IMR-90 (cell line): ENCODE results near the gene C16orf82. TPM values are rescaled to one million over a fixed set of nuclear protein-coding genes. Genes with fewer than 3 reads are reported as not detected.

Experiments used
- ATAC-seq: fragments of 200-7000 bp; cut with Tn5 transposase; 2 replicates; pipeline ENCODE4 v1.9.1; 2020; ENCODE audit warnings: low read depth, mild to moderate bottlenecking, moderate library complexity
- BruUV-seq: library from RNA; stranded (reverse); fragments of 400-500 nt; replicated peaks from 2 replicates; lab custom pipeline; 2021; lab: Mats Ljungman, UMichigan
- CTCF ChIA-PET: fragments of 300-600 bp; formaldehyde crosslinking; extraction: SDS; loops from one replicate; lab custom pipeline; 2021; ENCODE audit warnings: antibody characterized with exemption; lab: Yijun Ruan, JAX
- POLR2A ChIA-PET: fragments of 300-600 bp; sonication (Branson Sonifier 250); formaldehyde crosslinking; loops from one replicate; lab custom pipeline; 2022; ENCODE audit warnings: antibody characterized with exemption; ENCODE audit not compliant: unreplicated experiment; lab: Charles Lee
- DNase-seq: peaks from one replicate; pipeline ENCODE4 v3.0.0; 2013
- H2AFZ ChIP-seq: replicated peaks from 2 replicates; pipeline ENCODE3; 2013; ENCODE audit warnings: low read length, mild to moderate bottlenecking; ENCODE audit not compliant: poor library complexity
- H2AK5ac ChIP-seq: 2 replicates; pipeline ENCODE4 v1.6.1; 2013; ENCODE audit warnings: low read depth, low read length, inconsistent platforms
- H2AK9ac ChIP-seq: replicated peaks from 2 replicates; pipeline ENCODE3; 2013; ENCODE audit warnings: mild to moderate bottlenecking, low read depth, low read length, moderate library complexity; ENCODE audit not compliant: poor library complexity
- H2BK120ac ChIP-seq: 2 replicates; pipeline ENCODE4 v1.6.1; 2013; ENCODE audit warnings: low read depth, low read length, inconsistent platforms
- H2BK15ac ChIP-seq: 3 replicates; pipeline ENCODE4 v1.6.1; 2013; ENCODE audit warnings: low read depth, low read length, inconsistent platforms
- H2BK20ac ChIP-seq: 2 replicates; pipeline ENCODE4 v1.6.1; 2013; ENCODE audit warnings: low read depth, mild to moderate bottlenecking, inconsistent platforms, low read length, moderate library complexity
- H2BK5ac ChIP-seq: 2 replicates; pipeline ENCODE4 v1.6.1; 2013; ENCODE audit warnings: mild to moderate bottlenecking, low read depth, low read length, inconsistent platforms; ENCODE audit not compliant: poor library complexity, severe bottlenecking
- H3K14ac ChIP-seq: replicated peaks from 2 replicates; pipeline ENCODE4 v1.6.1; 2013; ENCODE audit warnings: low read depth, low read length, inconsistent platforms
- H3K18ac ChIP-seq: 2 replicates; pipeline ENCODE4 v1.6.1; 2013; ENCODE audit warnings: low read depth, low read length, control low read depth
- H3K23ac ChIP-seq: 2 replicates; pipeline ENCODE4 v1.6.1; 2013; ENCODE audit warnings: low read depth, low read length, inconsistent platforms
- H3K27ac ChIP-seq: 2 replicates; pipeline ENCODE4 v1.5.1; 2013; ENCODE audit warnings: mild to moderate bottlenecking, control low read depth, low read length; ENCODE audit not compliant: insufficient read depth
- H3K27me3 ChIP-seq: 2 replicates; pipeline ENCODE4 v1.6.1; 2013; ENCODE audit warnings: low read length; ENCODE audit not compliant: control insufficient read depth, insufficient read depth
- H3K36me3 ChIP-seq: 2 replicates; pipeline ENCODE4 v1.6.1; 2013; ENCODE audit warnings: low read length, mixed read lengths; ENCODE audit not compliant: control insufficient read depth, insufficient read depth
- H3K4ac ChIP-seq: 2 replicates; pipeline ENCODE4 v1.6.1; 2013; ENCODE audit warnings: low read depth, low read length, inconsistent platforms
- H3K4me1 ChIP-seq: 2 replicates; pipeline ENCODE4 v1.6.1; 2013; ENCODE audit warnings: low read length, mixed read lengths; ENCODE audit not compliant: control insufficient read depth, insufficient read depth
- H3K4me2 ChIP-seq: 2 replicates; pipeline ENCODE4 v1.6.1; 2013; ENCODE audit warnings: low read depth, mild to moderate bottlenecking, control low read depth, low read length, moderate library complexity
- H3K4me3 ChIP-seq: 2 replicates; pipeline ENCODE4 v1.5.1; 2013; ENCODE audit warnings: low read depth, mild to moderate bottlenecking, control low read depth, low read length, moderate library complexity; ENCODE audit not compliant: insufficient read depth
- H3K56ac ChIP-seq: 2 replicates; pipeline ENCODE4 v1.6.1; 2013; ENCODE audit warnings: low read length, inconsistent platforms; ENCODE audit not compliant: insufficient read depth; ENCODE audit errors: extremely low read depth
- H3K79me1 ChIP-seq, 2 experiments: 2 replicates each; pipeline ENCODE4 v1.6.1; 2013; ENCODE audit warnings: low read length in 2 of 2, inconsistent platforms in 1 of 2, low read depth in 1 of 2
- H3K9ac ChIP-seq: 2 replicates; pipeline ENCODE4 v1.6.1; 2013; ENCODE audit warnings: low read depth, low read length, control low read depth
- H3K9me1 ChIP-seq: 2 replicates; pipeline ENCODE4 v1.6.1; 2013; ENCODE audit warnings: low read length, inconsistent platforms; ENCODE audit not compliant: insufficient read depth
- H3K9me3 ChIP-seq: 2 replicates; pipeline ENCODE4 v1.6.1; 2013; ENCODE audit warnings: low read length; ENCODE audit not compliant: control insufficient read depth, insufficient read depth
- H4K20me1 ChIP-seq: 2 replicates; pipeline ENCODE4 v1.6.1; 2013; ENCODE audit warnings: low read length, inconsistent platforms; ENCODE audit not compliant: insufficient read depth
- H4K5ac ChIP-seq: 2 replicates; pipeline ENCODE4 v1.6.1; 2013; ENCODE audit warnings: mild to moderate bottlenecking, low read depth, low read length, control low read depth
- H4K8ac ChIP-seq, 2 experiments: 2 replicates each; pipeline ENCODE4 v1.6.1; 2013; ENCODE audit warnings: low read depth in 2 of 2, low read length in 2 of 2, control low read depth in 1 of 2, inconsistent platforms in 1 of 2
- H4K91ac ChIP-seq: 2 replicates; pipeline ENCODE4 v1.6.1; 2013; ENCODE audit warnings: low read depth, low read length, inconsistent platforms; ENCODE audit not compliant: insufficient read depth
- BHLHE40 ChIP-seq: fragments of 150-350 bp; IDR thresholded peaks from 2 replicates; pipeline ENCODE4 v1.6.1; 2016; ENCODE audit warnings: mild to moderate bottlenecking, low read depth, low read length
- CEBPB ChIP-seq: IDR thresholded peaks from 2 replicates; pipeline ENCODE4 v1.6.1; 2012; ENCODE audit warnings: low read depth, low read length, improper control_type of control experiment
- CHD1 ChIP-seq: IDR thresholded peaks from 2 replicates; pipeline ENCODE4 v1.6.1; 2012; ENCODE audit warnings: low read depth, low read length, improper control_type of control experiment
- FOS ChIP-seq: fragments of 150-350 bp; IDR thresholded peaks from 2 replicates; pipeline ENCODE4 v1.6.1; 2016; ENCODE audit warnings: low read depth, low read length
- MAFK ChIP-seq: IDR thresholded peaks from 2 replicates; pipeline ENCODE4 v1.6.1; 2012; ENCODE audit warnings: low read depth, low read length, improper control_type of control experiment
- MAZ ChIP-seq: IDR thresholded peaks from 2 replicates; pipeline ENCODE4 v1.6.1; 2012; ENCODE audit warnings: low read depth, mild to moderate bottlenecking, low read length, improper control_type of control experiment, moderate library complexity, borderline replicate concordance
- MXI1 ChIP-seq: IDR thresholded peaks from 2 replicates; pipeline ENCODE4 v1.6.1; 2012; ENCODE audit warnings: low read depth, mild to moderate bottlenecking, low read length, moderate library complexity, borderline replicate concordance
- NFE2L2 ChIP-seq: fragments of 150-350 bp; IDR thresholded peaks from 2 replicates; pipeline ENCODE4 v1.6.1; 2016; ENCODE audit warnings: low read depth, mild to moderate bottlenecking, low read length
- POLR2A ChIP-seq: IDR thresholded peaks from 2 replicates; pipeline ENCODE4 v1.6.1; 2012; ENCODE audit warnings: mild to moderate bottlenecking, low read depth, low read length
- RAD21 ChIP-seq: IDR thresholded peaks from 2 replicates; pipeline ENCODE4 v1.6.1; 2012; ENCODE audit warnings: low read length, improper control_type of control experiment
- RCOR1 ChIP-seq: IDR thresholded peaks from 2 replicates; pipeline ENCODE4 v1.6.1; 2012; ENCODE audit warnings: mild to moderate bottlenecking, low read length, improper control_type of control experiment; ENCODE audit not compliant: insufficient replicate concordance
- RFX5 ChIP-seq: IDR thresholded peaks from 2 replicates; pipeline ENCODE4 v1.8.0; 2012; ENCODE audit warnings: low read depth, mild to moderate bottlenecking, low read length, moderate library complexity
- SMC3 ChIP-seq: fragments of 150-350 bp; IDR thresholded peaks from 2 replicates; pipeline ENCODE4 v1.6.1; 2016; ENCODE audit warnings: low read depth, mild to moderate bottlenecking, antibody characterized with exemption, low read length, moderate library complexity
- WGBS, 2 experiments: methylation state at CpG; one replicate each; pipeline versions ENCODE4 v1.1.5 to v1.1.7; 2013; ENCODE audit warnings: missing lambda C conversion rate in 2 of 2; ENCODE audit not compliant: insufficient read length in 1 of 2; ENCODE audit errors: extremely low coverage in 2 of 2; 5-methylcytosine and 5-hydroxymethylcytosine counted together
- dilution Hi-C: fragments of 300-500 bp; cut with HindIII; formaldehyde crosslinking; loops from one replicate; pipeline ENCODE4 v1.14.3; 2018; ENCODE audit warnings: low sequenced_read_pairs; ENCODE audit not compliant: unreplicated experiment
- in situ Hi-C: fragments of 300-500 bp; cut with MboI; formaldehyde crosslinking; loops from 3 replicates; pipeline ENCODE4 v1.14.3; 2019; ENCODE audit warnings: low sequenced_read_pairs, inconsistent platforms, mixed read lengths
- intact Hi-C: fragments of 100-400 bp; cut with micrococcal nuclease; formaldehyde crosslinking; loops from 2 replicates; pipeline ENCODE4 v1.10.0; 2022
- polyA plus RNA-seq, 3 experiments: library from polyadenylated mRNA; depleted of rRNA; stranded (reverse); fragments of >200 nt; gene quantifications; 2 replicates each; pipeline ENCODE4 v1.2.3, GENCODE V29; 2012; ENCODE audit warnings: low replicate concordance in 1 of 3
- total RNA-seq: library from RNA; depleted of rRNA; stranded (reverse); fragments of >200 nt; gene quantifications from 2 replicates; pipeline ENCODE4 v1.2.3, GENCODE V29; 2012
- TF ChIP-seq, protein P1 (sequence below): conservative IDR thresholded peaks from 2 replicates; pipeline ENCODE4 v1.5.1; 2012; ENCODE audit warnings: mild to moderate bottlenecking, low read depth, low read length, improper control_type of control experiment
- TF ChIP-seq, protein P2 (sequence below): fragments of 150-350 bp; IDR thresholded peaks from 2 replicates; pipeline ENCODE4 v1.6.1; 2017; ENCODE audit warnings: mild to moderate bottlenecking, antibody characterized with exemption, low read length, low read depth

The C16orf82 gene
- total and polyA plus RNA-seq, 2 of the 4 experiments (the other 2 are of a cell fraction), result not detected

DNA sequence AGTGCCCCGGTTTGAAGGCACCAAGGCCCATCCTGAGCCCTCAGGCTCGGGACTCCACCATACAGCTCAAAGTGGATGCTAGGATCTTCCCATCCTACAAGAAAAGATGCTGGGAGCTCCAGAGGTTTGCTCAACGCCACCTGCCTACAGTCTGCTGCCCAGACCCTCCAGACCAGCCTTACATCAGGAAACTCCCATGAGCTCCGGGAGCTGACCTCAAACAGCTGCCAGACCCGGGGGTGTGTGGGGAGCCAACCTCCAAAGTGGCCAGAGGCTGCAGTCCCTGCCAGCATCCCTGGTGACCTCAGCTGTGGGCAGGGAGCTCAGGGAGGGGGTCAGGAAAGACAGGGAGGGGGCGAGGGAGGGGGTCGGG is 43.8 kb downstream of the C16orf82 start:
- ChIA-PET POLR2A (interaction anchor here (0.6 to 0.9 kb wide), 3 partner anchors 123 to 303 kb away, joined by 3 to 15 read pairs (median 5); no protein-coding TSS in a partner anchor), CTCF (interaction anchor here (0.6 to 2.3 kb wide), 35 partner anchors 8 to 1885 kb away, joined by 3 to 9 read pairs (median 4); no protein-coding TSS in a partner anchor)
- peak overlapping the region; percentile 29; the same call in 1 of the 2 replicates for H2BK20ac ChIP-seq
- H3K27me3 ChIP-seq, result no peaks in the 10 kb centered on the region
- peak overlapping the region in 1 of 2 experiments; percentile 27; a peak in 2 of 4 replicates for H4K8ac ChIP-seq
- H3K18ac ChIP-seq, result no peak overlapping the region
- ATAC-seq, result no peak
- H3K4ac ChIP-seq, result no peak overlapping the region; the same call in 1 of the 2 replicates
- no peaks in the 10 kb centered on the region for H3K36me3 ChIP-seq
- no peak overlapping the region for H4K5ac ChIP-seq
- no peaks in the 10 kb centered on the region for H3K4me1 ChIP-seq
- no peak overlapping the region; the same call in 1 of the 2 replicates for H3K27ac ChIP-seq
- 0 out of 2 replicates have a peak overlapping the region, but pooled peaks have one; percentile 24 for H2AK5ac ChIP-seq
- no peak overlapping the region; the same call in 1 of the 2 replicates for H3K4me2 ChIP-seq
- TF ChIP-seq RAD21 (no peak), MXI1 (no peak), NFE2L2 (no peak), BHLHE40 (no peak), CEBPB (no peak), FOS (no peak), RCOR1 (no peak), POLR2A (no peak), RFX5 (no peak), MAZ (no peak), CHD1 (no peak), MAFK (no peak), SMC3 (no peak)
- TF ChIP-seq, protein P1, sequence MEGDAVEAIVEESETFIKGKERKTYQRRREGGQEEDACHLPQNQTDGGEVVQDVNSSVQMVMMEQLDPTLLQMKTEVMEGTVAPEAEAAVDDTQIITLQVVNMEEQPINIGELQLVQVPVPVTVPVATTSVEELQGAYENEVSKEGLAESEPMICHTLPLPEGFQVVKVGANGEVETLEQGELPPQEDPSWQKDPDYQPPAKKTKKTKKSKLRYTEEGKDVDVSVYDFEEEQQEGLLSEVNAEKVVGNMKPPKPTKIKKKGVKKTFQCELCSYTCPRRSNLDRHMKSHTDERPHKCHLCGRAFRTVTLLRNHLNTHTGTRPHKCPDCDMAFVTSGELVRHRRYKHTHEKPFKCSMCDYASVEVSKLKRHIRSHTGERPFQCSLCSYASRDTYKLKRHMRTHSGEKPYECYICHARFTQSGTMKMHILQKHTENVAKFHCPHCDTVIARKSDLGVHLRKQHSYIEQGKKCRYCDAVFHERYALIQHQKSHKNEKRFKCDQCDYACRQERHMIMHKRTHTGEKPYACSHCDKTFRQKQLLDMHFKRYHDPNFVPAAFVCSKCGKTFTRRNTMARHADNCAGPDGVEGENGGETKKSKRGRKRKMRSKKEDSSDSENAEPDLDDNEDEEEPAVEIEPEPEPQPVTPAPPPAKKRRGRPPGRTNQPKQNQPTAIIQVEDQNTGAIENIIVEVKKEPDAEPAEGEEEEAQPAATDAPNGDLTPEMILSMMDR, result no peak
- TF ChIP-seq, protein P2, sequence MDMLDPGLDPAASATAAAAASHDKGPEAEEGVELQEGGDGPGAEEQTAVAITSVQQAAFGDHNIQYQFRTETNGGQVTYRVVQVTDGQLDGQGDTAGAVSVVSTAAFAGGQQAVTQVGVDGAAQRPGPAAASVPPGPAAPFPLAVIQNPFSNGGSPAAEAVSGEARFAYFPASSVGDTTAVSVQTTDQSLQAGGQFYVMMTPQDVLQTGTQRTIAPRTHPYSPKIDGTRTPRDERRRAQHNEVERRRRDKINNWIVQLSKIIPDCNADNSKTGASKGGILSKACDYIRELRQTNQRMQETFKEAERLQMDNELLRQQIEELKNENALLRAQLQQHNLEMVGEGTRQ, result no peak
- H2BK120ac ChIP-seq, result peak overlapping the region; percentile 3; the same call in 1 of the 2 replicates
- H3K14ac ChIP-seq, result no peak overlapping the region
- peak overlapping the region; percentile 84 for H2AFZ ChIP-seq
- no peaks in the 10 kb centered on the region for H3K79me1 ChIP-seq
- no TSS peak for BruUV-seq
- 40% methylated on average over 2 of the region's 7 CpGs; no CpG with 5 or more reads in 1 of the 2 experiments for WGBS, 2 experiments
- no peak for DNase-seq
- H2AK9ac ChIP-seq, result no peak overlapping the region
- in situ Hi-C loops, result loop anchor here (5.0 kb wide), 2 partner anchors 1273 to 1828 kb away; no protein-coding TSS in a partner anchor
- no peak overlapping the region for H2BK15ac ChIP-seq
- H3K9ac ChIP-seq, result no peak overlapping the region
- H2BK5ac ChIP-seq, result no peak overlapping the region
- no peaks in the 10 kb centered on the region for H3K9me3 ChIP-seq
- H3K9me1 ChIP-seq, result peaks cover 3% of the 10 kb centered on the region; the same call in 1 of the 2 replicates
- H4K91ac ChIP-seq, result no peak overlapping the region
- no peak overlapping the region for H3K23ac ChIP-seq
- no peaks in the 10 kb centered on the region for H4K20me1 ChIP-seq
- dilution Hi-C loops, result no loop called here
- H3K4me3 ChIP-seq, result no peak overlapping the region
- no peak overlapping the region for H3K56ac ChIP-seq
- intact Hi-C loops, result loop anchor here (2.0 to 5.0 kb wide), 2 partner anchors 257 to 346 kb away; no protein-coding TSS in a partner anchor
